DND-41 (cell line): ENCODE results near the gene RGS17.

ENCODE experiments used
- ATAC-seq: fragments of 200-7000 bp; cut with Tn5 transposase; 3 replicates; pipeline ENCODE4 v1.9.1; 2021; ENCODE audit warnings: low read depth; ENCODE audit not compliant: insufficient read depth
- DNase-seq: peaks from one replicate; pipeline ENCODE4 v3.0.0-alpha.2; 2020
- H2AFZ ChIP-seq: 2 replicates; pipeline ENCODE4 v1.6.0; 2012; ENCODE audit warnings: low read depth, low read length
- H3K27ac ChIP-seq: 2 replicates; pipeline ENCODE4 v1.5.1; 2012; ENCODE audit warnings: low read length, inconsistent platforms
- H3K27me3 ChIP-seq: fragments of 200-600 bp; sonication (generic); 2 replicates; pipeline ENCODE4 v1.6.0; 2012; ENCODE audit warnings: low read length, mild to moderate bottlenecking, inconsistent platforms; ENCODE audit not compliant: insufficient read depth, poor library complexity
- H3K36me3 ChIP-seq: 2 replicates; pipeline ENCODE4 v1.5.1; 2012; ENCODE audit warnings: low read length, inconsistent platforms; ENCODE audit not compliant: insufficient read depth
- H3K4me1 ChIP-seq: 2 replicates; pipeline ENCODE4 v1.5.1; 2012; ENCODE audit warnings: mild to moderate bottlenecking, low read length; ENCODE audit not compliant: insufficient read depth
- H3K4me2 ChIP-seq: 2 replicates; pipeline ENCODE4 v1.6.0; 2012; ENCODE audit warnings: mild to moderate bottlenecking, moderate library complexity, low read length, inconsistent platforms; ENCODE audit not compliant: insufficient read depth
- H3K4me3 ChIP-seq, 2 experiments: fragments of 200-600 bp in 1 of 2; shearing (Covaris generic) in 1 of 2; 2 replicates each; pipeline ENCODE4 v1.5.1; 2012 to 2016; ENCODE audit warnings: inconsistent platforms in 2 of 2, low read length in 2 of 2, mild to moderate bottlenecking in 2 of 2, low read depth in 1 of 2, moderate library complexity in 1 of 2
- H3K79me2 ChIP-seq: 2 replicates; pipeline ENCODE4 v1.6.0; 2012; ENCODE audit warnings: low read length, inconsistent platforms; ENCODE audit not compliant: insufficient read depth
- H3K9ac ChIP-seq: 2 replicates; pipeline ENCODE4 v1.6.0; 2012; ENCODE audit warnings: low read depth, mild to moderate bottlenecking, inconsistent platforms, low read length, moderate library complexity
- H3K9me3 ChIP-seq: 2 replicates; pipeline ENCODE4 v1.5.1; 2012; ENCODE audit warnings: low read length, moderate library complexity, mild to moderate bottlenecking, inconsistent platforms; ENCODE audit not compliant: insufficient read depth, severe bottlenecking
- H4K20me1 ChIP-seq: 2 replicates; pipeline ENCODE4 v1.6.0; 2012; ENCODE audit warnings: low read length; ENCODE audit not compliant: insufficient read depth
- CTCF ChIP-seq: IDR thresholded peaks from 2 replicates; pipeline ENCODE4 v1.5.1; 2012; ENCODE audit warnings: borderline replicate concordance, low read length, moderate library complexity, mild to moderate bottlenecking; ENCODE audit not compliant: poor library complexity, severe bottlenecking; ENCODE audit errors: extremely low read depth
- EZH2 ChIP-seq: IDR thresholded peaks from 3 replicates; pipeline ENCODE4 v1.6.1; 2012; ENCODE audit warnings: borderline replicate concordance, low read depth, mild to moderate bottlenecking, moderate library complexity, low read length, inconsistent platforms; ENCODE audit not compliant: severe bottlenecking

RGS17 gene

GRCh38 chr6:153090241-153090930 is 40.7 kb downstream of the RGS17 start:
- no peak overlapping the region for H2AFZ ChIP-seq
- no peak overlapping the region for H3K4me2 ChIP-seq
- no peak for ATAC-seq

DNA sequence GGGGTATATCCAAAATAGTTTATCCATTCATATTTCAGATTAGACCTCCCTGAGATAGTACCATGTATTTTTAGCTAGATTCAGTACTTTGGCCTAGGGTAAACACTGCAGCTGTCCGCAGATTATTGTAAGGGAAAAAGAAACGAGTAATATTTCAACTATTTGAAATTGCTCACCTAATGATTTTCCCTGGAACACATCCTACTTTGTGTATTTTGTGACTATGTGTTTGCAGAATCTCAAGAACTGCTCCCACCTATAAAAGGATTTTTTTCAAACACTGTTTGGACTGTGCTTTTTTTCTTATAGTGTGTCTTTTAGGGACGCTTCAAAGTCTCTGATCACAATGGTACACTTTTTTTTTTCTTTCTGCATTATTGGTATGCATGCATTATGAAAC is 42.3 kb downstream of the RGS17 start:
- ATAC-seq, result no peak
- H3K4me1 ChIP-seq, result no peaks in the 10 kb centered on the region

More at GRCh38 chr6:153090241-153090930, 40.7 kb downstream of the RGS17 start:
- no peaks in the 10 kb centered on the region for H3K4me1 ChIP-seq
- no peaks in the 10 kb centered on the region for H4K20me1 ChIP-seq
- H3K4me3 ChIP-seq, result no peak overlapping the region
- no peak for DNase-seq
- no peaks in the 10 kb centered on the region for H3K36me3 ChIP-seq
- H3K79me2 ChIP-seq, result no peaks in the 10 kb centered on the region
- H3K9me3 ChIP-seq, result no peaks in the 10 kb centered on the region
- no peak overlapping the region for H3K27ac ChIP-seq
- H3K9ac ChIP-seq, result no peak overlapping the region
- H3K27me3 ChIP-seq, result no peaks in the 10 kb centered on the region
- TF ChIP-seq EZH2, result no peak

DNA sequence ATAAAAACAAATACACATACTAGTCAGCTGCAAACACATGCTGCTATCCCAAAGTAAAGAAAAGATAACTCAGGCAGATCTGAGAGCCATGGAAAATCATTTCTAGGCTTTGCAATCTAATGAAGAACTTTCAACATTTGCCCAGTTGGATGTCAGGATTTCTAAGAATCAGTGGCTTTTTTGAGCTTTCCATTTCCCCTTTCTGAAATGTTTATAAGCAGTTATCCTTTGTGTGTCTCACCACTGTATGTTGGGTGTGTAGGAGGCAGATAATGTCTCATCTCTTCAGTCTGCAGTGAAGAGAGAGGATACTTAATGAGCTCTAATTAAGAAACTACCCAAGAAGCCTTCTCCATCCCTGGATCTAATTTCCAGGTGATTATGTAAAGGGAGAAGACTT is 43.6 kb downstream of the RGS17 start:
- DNase-seq (no peak), ATAC-seq (no peak)
- Histone ChIP-seq H3K4me3 (no peak overlapping the region), H3K36me3 (no peaks in the 10 kb centered on the region), H2AFZ (no peak overlapping the region), H4K20me1 (no peaks in the 10 kb centered on the region), H3K4me1 (no peaks in the 10 kb centered on the region), H3K9ac (no peak overlapping the region), H3K27ac (no peak overlapping the region), H3K79me2 (no peaks in the 10 kb centered on the region), H3K9me3 (no peaks in the 10 kb centered on the region), H3K4me2 (no peak overlapping the region), H3K27me3 (no peaks in the 10 kb centered on the region)
- TF ChIP-seq EZH2, result no peak
- no peak for TF ChIP-seq CTCF

More for the DNA sequence above, 42.3 kb downstream of the RGS17 start:
- Histone ChIP-seq H3K9me3 (no peaks in the 10 kb centered on the region), H3K36me3 (no peaks in the 10 kb centered on the region), H2AFZ (no peak overlapping the region), H3K9ac (no peak overlapping the region), H3K4me3 (no peak overlapping the region), H4K20me1 (no peaks in the 10 kb centered on the region), H3K27ac (no peak overlapping the region), H3K79me2 (no peaks in the 10 kb centered on the region), H3K27me3 (no peaks in the 10 kb centered on the region), H3K4me2 (no peak overlapping the region)
- no peak for DNase-seq
- no peak for TF ChIP-seq EZH2
- TF ChIP-seq CTCF, result no peak

DNA sequence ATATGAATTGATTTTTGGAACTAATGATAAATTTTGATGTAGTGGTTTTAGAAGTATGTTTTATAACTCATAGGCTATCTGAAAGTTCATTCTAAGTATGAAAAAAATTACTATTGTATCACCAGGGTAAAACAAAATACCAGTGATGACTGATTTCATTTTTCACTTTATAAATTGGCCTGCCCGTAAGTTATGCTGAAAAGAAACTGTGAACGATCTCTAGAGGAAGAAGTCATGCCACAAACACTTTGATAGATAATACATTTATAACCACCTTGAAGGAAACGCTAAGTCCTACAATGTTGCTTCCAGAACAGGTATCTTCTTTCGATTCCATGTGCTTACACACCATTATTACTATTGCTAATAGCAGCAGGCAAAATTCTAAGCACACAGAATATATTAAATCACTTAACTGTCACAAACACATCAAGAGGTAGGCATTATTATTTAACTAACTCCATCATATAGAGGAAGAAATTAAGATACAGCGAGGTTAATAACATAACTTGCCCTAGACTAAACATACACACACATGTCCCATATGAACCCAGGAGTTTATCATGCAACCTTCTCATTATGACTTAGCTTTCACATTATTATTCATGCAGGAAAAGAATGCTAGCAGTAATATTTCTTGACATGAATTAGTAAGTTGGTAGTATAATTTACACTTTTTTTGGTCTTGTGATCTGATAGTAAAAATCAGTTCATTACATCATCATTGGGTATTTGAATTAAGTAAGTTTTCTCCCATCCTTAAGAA is 44.7 kb downstream of the RGS17 start:
- no peaks in the 10 kb centered on the region for H3K36me3 ChIP-seq
- no peak for ATAC-seq

More for the DNA sequence above, 44.7 kb downstream of the RGS17 start:
- Histone ChIP-seq H3K27ac (no peak overlapping the region), H3K9ac (no peak overlapping the region), H2AFZ (no peak overlapping the region), H3K4me1 (no peaks in the 10 kb centered on the region), H4K20me1 (no peaks in the 10 kb centered on the region), H3K27me3 (no peaks in the 10 kb centered on the region), H3K4me2 (no peak overlapping the region), H3K9me3 (no peaks in the 10 kb centered on the region), H3K4me3 (no peak overlapping the region), H3K79me2 (no peaks in the 10 kb centered on the region)
- no peak for TF ChIP-seq EZH2
- TF ChIP-seq CTCF, result no peak
- DNase-seq, result no peak
